ENCODE results near the gene LCN10. TPM values are rescaled to one million over a fixed set of nuclear protein-coding genes. Genes with fewer than 3 reads are reported as not detected.

The LCN10 gene
- total and polyA plus RNA-seq, 2 of the 13 experiments (the other 11 are each of a cell fraction or from before 2014, with no cell fraction given) = 0.53 to 0.61 TPM

DNA sequence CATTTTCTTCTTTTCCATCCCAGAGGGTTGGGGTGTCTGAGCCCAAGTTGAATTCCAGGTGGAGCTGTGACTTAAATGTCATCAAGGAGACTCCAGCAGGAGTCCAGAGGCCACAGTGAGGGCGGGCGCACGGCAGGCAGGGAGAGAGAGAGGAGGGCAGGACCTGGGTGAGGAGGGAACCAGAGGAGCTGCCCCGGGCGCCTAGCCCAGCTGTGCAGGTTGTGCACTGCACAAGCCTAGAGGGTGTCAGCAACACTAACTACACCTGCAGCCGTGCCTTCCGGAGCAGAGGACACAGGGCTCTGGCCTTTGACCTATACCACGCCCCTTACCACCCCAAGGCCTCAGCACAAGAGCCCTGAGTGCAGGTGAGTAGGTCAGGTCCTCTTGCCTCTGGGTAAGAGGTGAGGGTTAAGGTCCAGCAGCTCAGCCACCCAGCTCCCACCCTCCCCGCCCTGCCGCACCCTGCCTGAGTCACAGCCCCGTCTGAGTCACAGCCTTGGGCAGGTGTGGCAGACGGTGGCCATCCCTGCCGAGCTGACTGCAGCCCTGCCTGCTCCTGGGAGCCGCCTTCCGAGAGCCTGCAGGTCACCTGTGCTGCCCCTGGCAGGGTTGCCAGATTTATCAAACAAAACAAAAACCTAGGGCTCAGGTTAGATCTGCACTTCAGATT, 49.1 kb downstream of the LCN10 start (continued):
- TF ChIP-seq ZSCAN29 (CRISPR knock-in tag; conservative IDR thresholded peaks at IDR 0.05) (no peak), ZNF331 (CRISPR knock-in tag; IDR thresholded peaks at IDR 0.05) (no peak), POLR2AphosphoS2 (IDR thresholded peaks at IDR 0.05; ENCODE audit: low read depth, low read length) (no peak), SCMH1 (CRISPR knock-in tag; IDR thresholded peaks at IDR 0.05; ENCODE audit: borderline replicate concordance) (no peak), SMAD1 (CRISPR knock-in tag; IDR thresholded peaks at IDR 0.05; ENCODE audit: borderline replicate concordance, low read depth) (no peak), ZNF678 (CRISPR knock-in tag; IDR thresholded peaks at IDR 0.05) (no peak), ARHGAP35 (CRISPR knock-in tag; IDR thresholded peaks at IDR 0.05; ENCODE audit: borderline replicate concordance) (no peak), REL (CRISPR knock-in tag; conservative IDR thresholded peaks at IDR 0.05) (no peak), MXD3 (CRISPR knock-in tag; IDR thresholded peaks at IDR 0.05) (no peak), MAFF (IDR thresholded peaks at IDR 0.05; ENCODE audit: low read depth, low read length) (no peak), PAWR (CRISPR knock-in tag; IDR thresholded peaks at IDR 0.05; ENCODE audit: borderline replicate concordance) (no peak), ZNF3 (CRISPR knock-in tag; IDR thresholded peaks at IDR 0.05) (no peak), IRF9 (CRISPR knock-in tag; IDR thresholded peaks at IDR 0.05; ENCODE audit: borderline replicate concordance) (0 out of 2 replicates have a peak, but pooled peaks have one; percentile 63), HOXA5 (CRISPR knock-in tag; IDR thresholded peaks at IDR 0.05) (no peak), SP2 (CRISPR knock-in tag; IDR thresholded peaks at IDR 0.05) (no peak), RORA (CRISPR knock-in tag; IDR thresholded peaks at IDR 0.05) (no peak), GLI4 (CRISPR knock-in tag; IDR thresholded peaks at IDR 0.05; ENCODE audit: borderline replicate concordance) (no peak), MYC (CRISPR knock-in tag; IDR thresholded peaks at IDR 0.05; ENCODE audit: borderline replicate concordance) (peak; percentile 32; the same call in 1 of the 2 replicates), ZNF207 (IDR thresholded peaks at IDR 0.05; ENCODE audit: borderline replicate concordance) (no peak)
- TF ChIP-seq, protein P1, sequence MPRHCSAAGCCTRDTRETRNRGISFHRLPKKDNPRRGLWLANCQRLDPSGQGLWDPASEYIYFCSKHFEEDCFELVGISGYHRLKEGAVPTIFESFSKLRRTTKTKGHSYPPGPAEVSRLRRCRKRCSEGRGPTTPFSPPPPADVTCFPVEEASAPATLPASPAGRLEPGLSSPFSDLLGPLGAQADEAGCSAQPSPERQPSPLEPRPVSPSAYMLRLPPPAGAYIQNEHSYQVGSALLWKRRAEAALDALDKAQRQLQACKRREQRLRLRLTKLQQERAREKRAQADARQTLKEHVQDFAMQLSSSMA (CRISPR knock-in tag; IDR thresholded peaks at IDR 0.05) = no peak
- TF ChIP-seq, protein P2, sequence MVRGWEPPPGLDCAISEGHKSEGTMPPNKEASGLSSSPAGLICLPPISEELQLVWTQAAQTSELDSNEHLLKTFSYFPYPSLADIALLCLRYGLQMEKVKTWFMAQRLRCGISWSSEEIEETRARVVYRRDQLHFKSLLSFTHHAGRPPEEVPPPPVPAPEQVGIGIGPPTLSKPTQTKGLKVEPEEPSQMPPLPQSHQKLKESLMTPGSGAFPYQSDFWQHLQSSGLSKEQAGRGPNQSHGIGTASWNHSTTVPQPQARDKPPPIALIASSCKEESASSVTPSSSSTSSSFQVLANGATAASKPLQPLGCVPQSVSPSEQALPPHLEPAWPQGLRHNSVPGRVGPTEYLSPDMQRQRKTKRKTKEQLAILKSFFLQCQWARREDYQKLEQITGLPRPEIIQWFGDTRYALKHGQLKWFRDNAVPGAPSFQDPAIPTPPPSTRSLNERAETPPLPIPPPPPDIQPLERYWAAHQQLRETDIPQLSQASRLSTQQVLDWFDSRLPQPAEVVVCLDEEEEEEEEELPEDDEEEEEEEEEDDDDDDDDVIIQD (CRISPR knock-in tag; IDR thresholded peaks at IDR 0.05; ENCODE audit: low read depth) = no peak; the same call in 1 of the 2 replicates
- TF ChIP-seq, protein P3, sequence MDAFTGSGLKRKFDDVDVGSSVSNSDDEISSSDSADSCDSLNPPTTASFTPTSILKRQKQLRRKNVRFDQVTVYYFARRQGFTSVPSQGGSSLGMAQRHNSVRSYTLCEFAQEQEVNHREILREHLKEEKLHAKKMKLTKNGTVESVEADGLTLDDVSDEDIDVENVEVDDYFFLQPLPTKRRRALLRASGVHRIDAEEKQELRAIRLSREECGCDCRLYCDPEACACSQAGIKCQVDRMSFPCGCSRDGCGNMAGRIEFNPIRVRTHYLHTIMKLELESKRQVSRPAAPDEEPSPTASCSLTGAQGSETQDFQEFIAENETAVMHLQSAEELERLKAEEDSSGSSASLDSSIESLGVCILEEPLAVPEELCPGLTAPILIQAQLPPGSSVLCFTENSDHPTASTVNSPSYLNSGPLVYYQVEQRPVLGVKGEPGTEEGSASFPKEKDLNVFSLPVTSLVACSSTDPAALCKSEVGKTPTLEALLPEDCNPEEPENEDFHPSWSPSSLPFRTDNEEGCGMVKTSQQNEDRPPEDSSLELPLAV (CRISPR knock-in tag; conservative IDR thresholded peaks at IDR 0.05; ENCODE audit: low read depth) = no peak
- TF ChIP-seq, protein P4, sequence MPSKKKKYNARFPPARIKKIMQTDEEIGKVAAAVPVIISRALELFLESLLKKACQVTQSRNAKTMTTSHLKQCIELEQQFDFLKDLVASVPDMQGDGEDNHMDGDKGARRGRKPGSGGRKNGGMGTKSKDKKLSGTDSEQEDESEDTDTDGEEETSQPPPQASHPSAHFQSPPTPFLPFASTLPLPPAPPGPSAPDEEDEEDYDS (CRISPR knock-in tag; IDR thresholded peaks at IDR 0.05) = 0 out of 2 replicates have a peak, but pooled peaks have one; percentile 32
- TF ChIP-seq, protein P5, sequence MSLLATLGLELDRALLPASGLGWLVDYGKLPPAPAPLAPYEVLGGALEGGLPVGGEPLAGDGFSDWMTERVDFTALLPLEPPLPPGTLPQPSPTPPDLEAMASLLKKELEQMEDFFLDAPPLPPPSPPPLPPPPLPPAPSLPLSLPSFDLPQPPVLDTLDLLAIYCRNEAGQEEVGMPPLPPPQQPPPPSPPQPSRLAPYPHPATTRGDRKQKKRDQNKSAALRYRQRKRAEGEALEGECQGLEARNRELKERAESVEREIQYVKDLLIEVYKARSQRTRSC (CRISPR knock-in tag; IDR thresholded peaks at IDR 0.05; ENCODE audit: low read depth) = no peak
